Neural cell (in vitro differentiated cells): Measurements from ENCODE around the gene SERTAD1. TPM values are rescaled to one million over a fixed set of nuclear protein-coding genes. Genes with fewer than 3 reads are reported as not detected.

ENCODE experiments used
- H2AFZ ChIP-seq: fragments of 200-600, 300-800 bp; sonication (generic), shearing (Covaris generic); 2 replicates; pipeline ENCODE4 v1.6.0; 2014; ENCODE audit warnings: low read depth, mild to moderate bottlenecking, antibody characterized with exemption, low read length, moderate library complexity
- H3F3A ChIP-seq: fragments of 200-600 bp; shearing (Covaris generic); 2 replicates; pipeline ENCODE4 v1.6.1; 2016; ENCODE audit warnings: mild to moderate bottlenecking, moderate library complexity, mixed read lengths, antibody characterized with exemption, low read length; ENCODE audit not compliant: insufficient read depth, poor library complexity, severe bottlenecking
- H3K27ac ChIP-seq: fragments of 200-600, 300-800 bp; sonication (generic), shearing (Covaris generic); 2 replicates; pipeline ENCODE4 v1.5.1; 2014; ENCODE audit warnings: mild to moderate bottlenecking, low read length, moderate library complexity
- H3K27me3 ChIP-seq: fragments of 300-800, 200-600 bp; sonication (generic), shearing (Covaris generic); 2 replicates; pipeline ENCODE4 v1.6.0; 2014; ENCODE audit warnings: mild to moderate bottlenecking, low read depth, low read length, moderate library complexity; ENCODE audit not compliant: insufficient read depth
- H3K36me3 ChIP-seq: fragments of 300-800, 200-600 bp; sonication (generic), shearing (Covaris generic); 2 replicates; pipeline ENCODE4 v1.5.1; 2014; ENCODE audit warnings: mild to moderate bottlenecking, antibody characterized with exemption, low read length, moderate library complexity; ENCODE audit not compliant: insufficient read depth
- H3K4me2 ChIP-seq: fragments of 300-800, 200-600 bp; sonication (generic), shearing (Covaris generic); 2 replicates; pipeline ENCODE4 v1.6.0; 2014; ENCODE audit warnings: mild to moderate bottlenecking, low read length
- H3K4me3 ChIP-seq: fragments of 300-800, 200-600 bp; sonication (generic), shearing (Covaris generic); 2 replicates; pipeline ENCODE4 v1.5.1; 2014; ENCODE audit warnings: mild to moderate bottlenecking, low read length, moderate library complexity
- H3K79me2 ChIP-seq: fragments of 200-600 bp; shearing (Covaris generic); replicated peaks from 2 replicates; pipeline ENCODE4 v1.6.0; 2014; ENCODE audit warnings: mild to moderate bottlenecking, low read length, moderate library complexity; ENCODE audit not compliant: insufficient read depth
- H3K9ac ChIP-seq: fragments of 300-800, 200-600 bp; sonication (generic), shearing (Covaris generic); 2 replicates; pipeline ENCODE4 v1.6.1; 2016; ENCODE audit warnings: mild to moderate bottlenecking, low read length, mixed read lengths
- H3K9me2 ChIP-seq: fragments of 200-600 bp; shearing (Covaris generic); 2 replicates; pipeline ENCODE4 v1.6.1; 2016; ENCODE audit warnings: mild to moderate bottlenecking, low read length, mixed read lengths; ENCODE audit not compliant: insufficient read depth
- H3K9me3 ChIP-seq: fragments of 200-600, 300-800 bp; sonication (generic), shearing (Covaris generic); 2 replicates; pipeline ENCODE4 v1.6.1; 2016; ENCODE audit warnings: mild to moderate bottlenecking, mixed run types, low read length, moderate library complexity, mixed read lengths
- H4K20me1 ChIP-seq: fragments of 200-600 bp; shearing (Covaris generic); 2 replicates; pipeline ENCODE4 v1.6.1; 2016; ENCODE audit warnings: mild to moderate bottlenecking, mixed run types; ENCODE audit not compliant: insufficient read depth
- CTCF ChIP-seq: fragments of 450-650 bp; IDR thresholded peaks from 2 replicates; pipeline ENCODE4 v1.5.1; 2014; ENCODE audit warnings: antibody characterized with exemption, mild to moderate bottlenecking, moderate library complexity; ENCODE audit not compliant: poor library complexity, severe bottlenecking
- EP300 ChIP-seq: fragments of 450-650 bp; conservative IDR thresholded peaks from 2 replicates; pipeline ENCODE4 v1.6.1; 2014; ENCODE audit warnings: antibody characterized with exemption, mild to moderate bottlenecking, moderate library complexity; ENCODE audit not compliant: poor library complexity, severe bottlenecking
- EZH2 ChIP-seq: fragments of 200-600, 300-800 bp; shearing (Covaris generic), sonication (generic); IDR thresholded peaks from 2 replicates; pipeline ENCODE4 v1.6.1; 2014; ENCODE audit warnings: antibody characterized with exemption, low read length, borderline replicate concordance, mild to moderate bottlenecking; ENCODE audit not compliant: insufficient read depth, poor library complexity, severe bottlenecking
- MXI1 ChIP-seq: fragments of 450-650 bp; conservative IDR thresholded peaks from 2 replicates; pipeline ENCODE4 v1.6.1; 2014; ENCODE audit warnings: antibody characterized with exemption, mild to moderate bottlenecking; ENCODE audit not compliant: poor library complexity, severe bottlenecking
- POLR2AphosphoS5 ChIP-seq: IDR thresholded peaks from 2 replicates; pipeline ENCODE4 v1.6.1; 2012
- RAD21 ChIP-seq: fragments of 450-650 bp; conservative IDR thresholded peaks from 2 replicates; pipeline ENCODE4 v1.6.1; 2014; ENCODE audit warnings: antibody characterized with exemption, mild to moderate bottlenecking, moderate library complexity
- REST ChIP-seq: IDR thresholded peaks from 2 replicates; pipeline ENCODE4 v1.6.1; 2012; ENCODE audit warnings: borderline replicate concordance
- SMC3 ChIP-seq: fragments of 450-650 bp; conservative IDR thresholded peaks from 2 replicates; pipeline ENCODE4 v1.6.1; 2014; ENCODE audit warnings: antibody characterized with exemption, mild to moderate bottlenecking, moderate library complexity; ENCODE audit not compliant: poor library complexity
- TAF1 ChIP-seq: IDR thresholded peaks from 2 replicates; pipeline ENCODE4 v1.6.1; 2012; ENCODE audit warnings: low read depth
- polyA plus RNA-seq: library from polyadenylated mRNA; depleted of rRNA; stranded (reverse); fragments of >200 nt; gene quantifications from 2 replicates; pipeline ENCODE4 v1.2.3, GENCODE V29; 2014

Gene SERTAD1
- polyA plus RNA-seq, 1 donor from 2014 or later, result 3.3 TPM

- no peak overlapping the region for H3K9ac ChIP-seq
These were observed 46.7 kb upstream of the SERTAD1 start for GRCh38 chr19:40472516-40472915.

GRCh38 chr19:40471111-40471510, 45.3 kb upstream of the SERTAD1 start:
- Histone ChIP-seq H3K9me2 (no peaks in the 10 kb centered on the region), H3K9ac (no peak overlapping the region), H3K27me3 (peaks cover 23% of the 10 kb centered on the region), H3F3A (no peaks in the 10 kb centered on the region), H3K4me3 (no peak overlapping the region), H3K36me3 (no peaks in the 10 kb centered on the region), H3K4me2 (no peak overlapping the region), H2AFZ (no peak overlapping the region), H3K9me3 (no peaks in the 10 kb centered on the region), H3K27ac (no peak overlapping the region), H3K79me2 (no peaks in the 10 kb centered on the region), H4K20me1 (no peaks in the 10 kb centered on the region)
- TF ChIP-seq SMC3, result no peak
- no peak for TF ChIP-seq POLR2AphosphoS5
- no peak for TF ChIP-seq EZH2
- TF ChIP-seq REST, result no peak
- TF ChIP-seq RAD21, result no peak
- no peak for TF ChIP-seq EP300

More at GRCh38 chr19:40472516-40472915, 46.7 kb upstream of the SERTAD1 start:
- no peaks in the 10 kb centered on the region for H3K9me2 ChIP-seq
- no peak overlapping the region for H3K4me2 ChIP-seq
- H3K27ac ChIP-seq, result no peak overlapping the region
- no peaks in the 10 kb centered on the region for H4K20me1 ChIP-seq
- no peak overlapping the region for H2AFZ ChIP-seq
- H3K36me3 ChIP-seq, result no peaks in the 10 kb centered on the region
- H3K79me2 ChIP-seq, result no peaks in the 10 kb centered on the region
- no peak overlapping the region for H3K4me3 ChIP-seq
- H3K9me3 ChIP-seq, result no peaks in the 10 kb centered on the region
- TF ChIP-seq POLR2AphosphoS5 (no peak), MXI1 (no peak), EP300 (no peak), CTCF (no peak), REST (no peak), EZH2 (no peak), TAF1 (no peak), SMC3 (no peak), RAD21 (no peak)
- no peaks in the 10 kb centered on the region for H3F3A ChIP-seq
- H3K27me3 ChIP-seq, result peaks cover 14% of the 10 kb centered on the region
